Dermis microvascular lymphatic vessel endothelial cell (primary cell): ENCODE data around the gene DYNC2LI1. TPM values are rescaled to one million over a fixed set of nuclear protein-coding genes. Genes with fewer than 3 reads are reported as not detected.
A peak's percentile ranks its signal among the peaks of the same experiment; 100 is the strongest.

Experiments used
- DNase-seq, 2 donors: peaks; one replicate each; pipeline versions ENCODE4 v3.0.0 to v3.0.0-alpha.2; 2010; ENCODE audit warnings: low read depth in 2 of 2
- total RNA-seq: library from RNA; depleted of rRNA; stranded (reverse); fragments of >200 nt; gene quantifications from 2 replicates; pipeline ENCODE4 v1.2.1, GENCODE V29; 2014

Gene DYNC2LI1
- total RNA-seq, 1 donor from 2014 or later = 6.9 TPM

DNA sequence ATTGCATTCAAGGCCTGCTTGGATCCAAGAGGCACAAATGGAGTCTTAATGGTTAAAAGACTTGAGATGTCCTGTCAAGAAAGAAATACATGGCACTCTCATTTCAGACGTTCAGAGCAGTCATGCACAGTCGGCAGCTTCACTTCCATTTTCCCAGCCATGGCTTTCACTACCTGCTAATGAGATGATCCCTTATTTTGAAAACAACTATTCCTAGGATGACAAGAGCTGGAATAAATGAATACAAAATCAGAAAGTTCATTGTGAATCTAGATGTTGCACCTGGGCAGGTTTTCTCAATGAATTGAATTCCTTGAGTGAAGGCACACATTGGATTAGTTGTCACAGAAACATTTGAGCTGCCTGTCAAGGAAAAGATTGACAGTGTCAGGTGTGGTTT lies 39.1 kb downstream of the DYNC2LI1 start:
- no peak for DNase-seq

DNA sequence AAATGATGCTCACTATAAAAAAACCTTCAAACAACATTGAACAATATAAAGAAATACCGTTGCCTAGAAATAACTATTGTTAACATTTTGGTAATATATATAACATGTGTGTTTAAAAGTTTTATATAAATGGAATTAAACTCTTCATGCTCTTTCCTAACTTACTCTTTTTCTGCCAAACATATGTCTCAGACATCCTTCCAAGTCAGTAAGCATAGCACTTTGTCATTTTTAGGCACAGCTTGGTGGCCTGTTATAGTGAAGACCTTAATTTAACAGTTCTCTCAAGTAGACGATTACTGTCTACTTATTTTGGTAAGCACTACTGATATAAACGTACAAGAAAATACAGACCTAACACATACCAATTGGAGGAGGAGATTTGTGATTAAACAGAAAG lies 40.9 kb downstream of the DYNC2LI1 start:
- no peak for DNase-seq

DNA sequence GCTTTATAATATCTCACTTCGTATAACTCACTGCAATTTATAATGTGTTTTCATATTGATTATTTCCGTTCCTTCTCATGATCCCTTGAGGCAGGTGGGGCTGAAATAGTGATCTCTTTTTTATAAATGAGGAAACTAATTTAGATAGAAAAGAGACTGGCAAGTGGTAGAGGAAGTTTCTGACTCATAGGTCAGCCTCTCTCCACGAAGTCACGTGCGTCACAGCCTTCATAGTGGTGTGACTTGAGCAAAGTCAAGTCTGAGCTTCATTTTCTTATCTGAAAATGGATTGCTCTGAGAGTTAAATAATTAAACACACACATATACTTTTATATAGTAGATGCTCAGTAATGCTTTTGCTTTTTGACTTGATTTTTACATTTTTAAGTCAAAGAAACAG lies 44.9 kb downstream of the DYNC2LI1 start:
- peak in 1 of 2 donors; percentile 63 for DNase-seq

DNA sequence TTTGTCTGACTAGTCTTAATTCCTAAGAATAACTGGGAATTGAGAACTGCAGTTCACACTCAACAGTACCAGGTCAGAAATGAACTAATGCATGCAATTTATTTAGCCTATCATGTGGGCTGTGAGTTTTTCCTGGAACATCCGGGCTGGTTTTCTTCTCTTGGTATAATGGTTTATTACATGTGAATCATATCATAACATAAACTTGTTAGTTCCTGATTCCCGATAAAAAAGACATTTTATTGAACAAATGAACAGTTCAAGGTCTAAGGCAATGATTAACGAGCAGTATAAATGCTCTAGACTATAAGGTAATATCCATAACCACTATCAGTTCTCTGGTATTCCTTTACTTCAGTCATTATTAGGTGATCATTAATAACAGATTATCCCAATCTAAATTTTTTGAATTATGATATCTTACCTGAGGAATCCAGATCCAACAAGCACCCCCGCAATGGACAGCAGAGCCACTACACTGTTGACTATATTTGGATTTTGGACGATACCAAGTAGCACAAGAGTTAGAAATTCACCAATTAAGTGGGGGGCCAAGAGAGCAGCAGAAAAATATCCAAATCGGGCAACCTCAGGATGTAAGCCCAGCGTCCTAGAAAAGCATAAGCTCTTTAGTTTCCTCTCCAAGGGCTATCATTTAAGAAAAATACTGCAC lies 45.8 kb downstream of the DYNC2LI1 start:
- DNase-seq = no peak

DNA sequence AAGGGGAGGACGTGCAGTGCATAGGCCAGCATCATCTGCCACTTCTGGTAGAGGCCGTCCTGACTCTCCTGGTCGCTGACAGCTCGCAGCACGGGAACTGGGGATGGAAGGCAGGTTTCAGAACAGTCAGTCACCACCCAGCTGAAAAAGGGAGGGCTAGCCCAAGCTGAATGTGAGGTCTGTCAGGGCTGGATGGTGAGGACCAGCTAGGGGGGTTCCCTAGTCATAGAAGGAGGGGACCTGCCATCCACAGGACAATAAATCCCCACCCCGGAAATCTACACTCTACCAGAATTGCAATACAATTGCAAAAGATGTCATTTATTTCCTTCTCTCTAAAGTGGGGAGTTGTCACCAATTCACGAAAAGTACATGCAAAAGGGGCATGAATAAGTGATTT lies 49.0 kb downstream of the DYNC2LI1 start:
- DNase-seq = no peak

DNA sequence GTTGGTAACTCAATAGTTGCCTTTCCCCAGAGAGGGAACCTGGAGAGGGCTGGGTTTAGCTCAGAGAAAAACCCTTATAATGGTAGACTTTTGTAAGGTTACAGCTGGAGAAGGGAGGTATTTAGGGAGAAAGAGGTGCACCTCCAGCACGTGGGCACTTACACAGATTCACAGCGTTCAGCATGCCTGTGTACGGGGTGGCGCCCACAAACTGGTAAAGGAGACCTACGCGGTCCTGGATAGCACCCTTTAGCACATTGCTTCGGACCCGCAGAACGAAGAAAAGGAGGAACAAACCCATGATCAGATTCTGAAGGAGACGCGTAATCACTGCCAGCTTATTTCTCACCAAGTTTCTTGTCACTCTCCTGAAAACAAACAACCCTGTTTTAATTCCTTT lies 49.9 kb downstream of the DYNC2LI1 start:
- DNase-seq = no peak

DNA sequence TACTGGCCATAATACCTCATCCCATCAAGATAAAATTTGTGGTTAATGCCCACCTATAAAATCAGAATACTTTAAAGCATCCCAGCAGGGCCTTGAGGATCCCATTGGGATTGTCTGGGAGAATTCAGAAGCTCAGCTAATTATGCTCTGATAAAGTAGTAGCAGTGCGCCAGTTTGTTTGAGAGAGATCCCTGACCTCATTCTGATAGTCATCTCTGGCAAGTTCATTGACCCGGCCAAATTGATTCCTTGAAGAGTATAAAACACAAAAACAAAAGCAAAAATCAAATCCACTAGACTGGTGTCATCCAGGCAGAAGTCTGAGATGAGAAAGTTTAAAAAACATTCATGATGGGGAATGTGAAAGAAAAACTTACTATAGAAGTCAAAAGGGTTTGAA lies 50.7 kb downstream of the DYNC2LI1 start:
- DNase-seq = no peak

DNA sequence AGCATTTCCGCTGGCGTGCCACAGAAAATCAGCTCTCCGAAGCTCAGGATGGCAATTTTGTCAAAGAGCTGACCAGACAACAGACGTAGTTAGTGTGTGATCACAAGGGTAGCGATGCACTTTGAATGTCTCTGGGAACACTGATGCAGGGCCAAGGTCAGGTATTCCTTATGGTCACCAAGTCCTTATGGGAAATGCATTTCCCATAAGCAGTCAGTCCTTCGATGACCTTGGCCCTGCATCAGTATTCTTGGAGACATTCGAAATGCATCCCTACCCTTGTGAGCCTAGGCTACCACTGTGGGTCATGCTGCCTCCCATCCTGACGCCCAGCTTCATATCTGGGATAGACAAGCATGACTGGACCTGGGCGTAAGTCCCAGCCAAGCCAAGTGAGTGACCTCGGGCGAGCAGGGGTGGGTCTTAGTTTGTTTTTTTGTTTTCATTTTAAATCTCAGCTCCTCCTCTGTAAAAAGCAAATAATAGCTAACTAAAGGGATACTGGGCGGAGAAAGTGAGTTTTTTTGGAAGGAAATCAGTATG lies 51.2 kb downstream of the DYNC2LI1 start:
- no peak for DNase-seq

DNA sequence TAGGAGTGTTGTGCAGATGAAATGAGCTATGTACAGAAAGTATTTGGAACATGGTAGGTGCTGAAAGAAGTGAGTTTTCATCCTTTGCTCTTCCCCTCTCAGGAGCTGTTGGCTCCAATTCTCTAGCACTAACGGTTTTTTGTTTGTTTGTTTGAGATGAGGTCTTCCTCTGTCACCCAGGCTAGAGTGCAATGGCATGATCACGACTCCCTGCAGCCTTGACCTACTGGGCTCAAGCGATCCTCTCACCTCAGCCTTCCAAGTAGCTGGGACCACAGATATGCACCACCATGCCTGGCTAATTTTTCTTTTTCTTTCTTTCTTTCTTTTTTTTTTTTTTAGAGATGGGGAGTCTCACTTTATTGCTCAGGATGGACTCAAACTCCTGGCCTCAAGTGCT lies 52.0 kb downstream of the DYNC2LI1 start:
- no peak for DNase-seq

DNA sequence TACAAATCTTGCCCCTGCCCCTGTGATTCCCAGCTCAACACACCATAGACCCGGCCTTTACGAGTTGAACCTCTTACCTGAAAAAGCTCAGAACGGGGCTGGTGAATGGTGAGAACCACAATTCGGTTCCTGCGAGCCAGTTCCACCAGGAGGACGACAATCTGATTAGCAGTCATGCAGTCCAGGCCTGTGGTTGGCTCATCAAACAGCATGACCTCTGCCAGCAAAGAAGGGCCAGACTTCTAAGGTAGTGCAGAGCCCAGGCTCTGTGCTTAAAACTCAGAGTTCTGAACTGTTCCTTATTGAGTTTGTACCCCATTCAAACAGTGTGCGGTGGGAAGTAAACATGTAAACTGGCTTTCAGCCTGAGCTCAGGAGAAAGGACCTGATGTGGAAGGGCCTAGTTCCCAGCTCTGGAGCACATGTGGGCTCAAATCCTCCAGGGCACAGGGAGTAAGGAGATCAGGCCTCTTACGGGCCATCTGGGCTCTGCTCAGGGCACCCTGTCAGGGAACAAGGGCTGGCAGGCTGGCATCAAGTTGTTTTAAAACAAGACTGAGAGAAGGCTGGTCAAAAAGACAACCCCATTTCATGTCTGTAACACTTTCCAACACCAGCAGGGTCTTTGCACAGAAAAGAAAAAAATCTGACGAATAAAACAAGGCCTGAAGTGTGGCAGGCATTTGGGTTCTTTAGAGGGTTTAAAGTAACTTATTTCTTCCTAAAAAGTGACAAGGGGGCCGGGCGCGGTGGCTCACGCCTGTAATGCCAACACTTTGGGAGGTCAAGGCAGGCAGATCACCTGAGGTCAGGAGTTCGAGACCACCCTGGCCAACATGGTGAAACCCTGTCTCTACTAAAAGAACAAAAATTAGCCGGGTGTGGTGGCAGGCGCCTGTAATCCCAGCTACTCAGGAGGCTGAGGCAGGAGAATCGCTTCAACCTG lies 52.7 kb downstream of the DYNC2LI1 start:
- DNase-seq = no peak

DNA sequence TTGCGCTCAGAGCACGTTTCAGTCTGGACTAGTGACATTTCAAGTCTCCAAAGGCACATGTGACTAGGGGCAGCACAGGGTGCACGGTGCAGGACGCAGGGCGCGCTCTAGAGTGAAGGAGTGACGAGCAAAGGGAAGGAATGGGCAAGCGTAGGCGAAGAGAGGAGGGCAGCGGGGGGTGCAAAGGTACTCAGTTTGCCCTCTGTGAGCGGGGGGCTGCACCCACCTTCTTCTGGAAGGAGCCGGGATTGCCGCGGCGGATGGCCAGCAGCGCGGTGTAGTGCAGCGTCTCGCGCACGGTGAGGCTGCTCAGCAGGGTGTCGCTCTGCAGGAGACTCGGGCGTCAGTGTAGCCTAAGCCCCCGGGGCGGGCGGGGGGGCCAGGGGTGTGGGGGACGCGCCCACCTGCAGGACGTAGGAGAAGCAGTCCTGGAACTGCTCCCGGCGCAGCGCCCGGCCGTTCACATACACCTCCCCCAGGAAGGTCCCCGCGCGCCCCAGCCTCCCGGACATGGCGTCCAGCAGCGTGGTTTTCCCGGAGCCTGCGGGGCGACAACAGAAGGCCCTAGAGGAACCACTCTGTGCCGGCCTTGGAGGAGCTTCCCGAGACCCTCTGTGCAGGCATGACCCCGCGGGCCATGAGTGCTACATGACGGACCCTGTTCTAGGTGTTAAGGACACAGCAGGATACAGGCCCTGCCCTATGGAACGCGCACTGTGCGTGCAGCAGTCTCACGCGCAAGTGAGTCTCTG lies 57.9 kb downstream of the DYNC2LI1 start:
- no peak for DNase-seq

DNA sequence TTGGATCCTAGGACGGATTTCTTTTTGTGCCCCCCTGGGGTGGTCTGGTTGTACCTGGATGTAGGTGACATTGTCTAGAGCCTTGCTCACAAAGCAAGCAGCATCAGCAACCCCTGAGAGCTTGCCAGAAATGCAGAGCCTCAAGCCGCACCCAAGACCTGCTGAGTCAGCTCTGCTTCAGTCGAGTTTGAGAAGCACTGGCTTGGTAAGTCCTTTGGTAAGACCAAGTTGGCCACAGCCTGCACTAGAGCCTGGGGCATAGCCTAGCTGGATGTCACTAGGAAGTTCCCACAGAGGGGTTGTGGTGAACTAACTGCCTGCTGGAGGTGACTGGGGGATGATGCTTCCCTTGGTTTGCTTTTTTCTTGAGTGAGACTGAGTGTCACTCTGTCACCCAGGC lies 58.6 kb downstream of the DYNC2LI1 start:
- DNase-seq = no peak

DNA sequence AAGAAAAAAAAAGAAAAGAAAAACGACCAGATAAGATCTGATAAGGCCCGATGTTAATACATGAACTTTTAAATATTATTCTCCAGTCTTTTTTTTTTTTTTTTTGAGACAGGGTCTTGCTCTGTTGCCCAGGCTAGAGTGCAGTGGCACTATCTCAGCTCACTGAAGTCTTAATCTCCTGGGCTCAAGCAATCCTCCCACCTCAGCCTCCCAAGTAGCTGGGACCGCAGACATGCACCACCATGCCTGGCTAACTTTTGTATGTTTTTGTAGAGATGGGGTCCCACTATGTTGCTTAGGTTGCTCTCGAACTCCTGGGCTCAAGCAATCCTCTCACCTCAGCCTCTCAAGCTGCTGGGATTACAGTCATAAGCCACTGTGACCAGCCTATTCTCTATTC lies 63.2 kb downstream of the DYNC2LI1 start:
- no peak for DNase-seq

DNA sequence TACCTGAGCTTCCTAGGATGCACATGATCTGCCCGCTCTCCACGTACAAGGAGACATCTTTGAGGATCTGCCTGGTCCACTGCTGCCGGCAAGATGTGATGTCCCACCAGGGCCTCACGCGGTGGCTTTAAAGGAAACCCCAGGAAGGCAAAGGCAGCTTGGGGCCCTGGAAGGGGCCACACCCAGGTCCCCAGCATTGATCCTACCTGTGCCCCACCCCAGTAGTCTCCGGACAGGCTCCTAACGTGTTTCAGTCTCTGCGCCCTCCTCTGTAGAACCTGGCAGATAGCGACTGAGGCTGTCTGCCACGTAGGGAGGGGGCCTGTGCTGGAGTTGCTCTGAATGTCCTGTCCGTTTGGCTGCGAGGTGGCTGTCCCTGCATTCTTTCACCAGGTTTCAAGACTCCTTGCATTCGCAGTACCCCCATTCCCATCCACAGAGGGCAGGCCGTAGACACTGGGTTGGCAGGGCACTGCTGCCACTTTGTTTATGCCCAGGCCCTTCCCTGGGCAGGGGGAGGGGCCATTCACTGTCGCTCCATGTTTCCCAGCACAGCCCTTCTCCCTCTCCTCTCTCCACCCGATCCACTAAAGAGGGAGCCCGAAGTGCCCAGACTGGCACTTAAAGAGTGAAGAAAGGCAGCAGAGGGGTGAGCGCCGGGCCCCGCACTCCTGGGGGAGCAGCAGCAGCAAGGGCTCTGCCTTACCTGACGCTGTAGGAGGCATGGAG lies 64.2 kb downstream of the DYNC2LI1 start:
- DNase-seq = no peak

DNA sequence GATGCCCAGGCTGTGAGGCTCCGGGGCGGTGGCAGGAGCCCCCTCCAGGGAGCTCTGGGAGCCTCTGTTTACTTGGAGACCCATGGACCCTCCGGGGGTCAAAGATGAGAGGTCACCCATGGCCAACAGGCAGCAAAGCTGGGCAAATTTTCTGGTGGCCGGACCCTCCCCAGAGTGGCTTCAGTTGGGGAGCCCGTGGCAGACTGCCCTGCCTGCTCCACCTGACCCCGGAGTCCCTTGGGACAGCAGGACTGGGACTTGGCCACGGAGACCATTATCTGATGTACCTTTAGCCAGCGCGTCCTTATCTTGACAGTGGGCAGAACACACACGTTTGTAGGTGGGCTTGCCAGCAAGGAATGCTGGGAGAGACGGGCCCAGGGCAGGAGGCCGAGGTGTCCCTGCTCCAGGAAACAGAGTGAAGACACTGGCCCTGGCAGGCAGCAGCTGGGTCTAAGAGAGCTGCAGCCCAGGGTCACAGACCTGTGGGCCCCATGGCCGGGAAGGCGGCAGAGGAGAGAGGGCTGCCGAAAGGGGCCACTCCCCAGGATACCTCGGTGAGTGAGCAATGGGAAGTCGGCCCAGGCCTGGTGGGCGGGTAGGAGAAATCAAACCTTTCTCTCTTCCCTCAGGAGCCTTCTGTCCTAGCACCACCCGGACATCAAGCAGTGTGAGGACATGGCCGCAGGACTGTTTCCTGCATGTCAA lies 64.9 kb downstream of the DYNC2LI1 start, which contains the start of the genes ABCG5 and ABCG8:
Gene ABCG5, minus strand, starts transcription at position 280 of the 708 bp plus-strand sequence. Its CDS starts 160 bp downstream, at position 120.
Gene ABCG8, plus strand, starts transcription at position 412 of the 708 bp plus-strand sequence. Its CDS starts 83 bp downstream, at position 495.
- DNase-seq = no peak

DNA sequence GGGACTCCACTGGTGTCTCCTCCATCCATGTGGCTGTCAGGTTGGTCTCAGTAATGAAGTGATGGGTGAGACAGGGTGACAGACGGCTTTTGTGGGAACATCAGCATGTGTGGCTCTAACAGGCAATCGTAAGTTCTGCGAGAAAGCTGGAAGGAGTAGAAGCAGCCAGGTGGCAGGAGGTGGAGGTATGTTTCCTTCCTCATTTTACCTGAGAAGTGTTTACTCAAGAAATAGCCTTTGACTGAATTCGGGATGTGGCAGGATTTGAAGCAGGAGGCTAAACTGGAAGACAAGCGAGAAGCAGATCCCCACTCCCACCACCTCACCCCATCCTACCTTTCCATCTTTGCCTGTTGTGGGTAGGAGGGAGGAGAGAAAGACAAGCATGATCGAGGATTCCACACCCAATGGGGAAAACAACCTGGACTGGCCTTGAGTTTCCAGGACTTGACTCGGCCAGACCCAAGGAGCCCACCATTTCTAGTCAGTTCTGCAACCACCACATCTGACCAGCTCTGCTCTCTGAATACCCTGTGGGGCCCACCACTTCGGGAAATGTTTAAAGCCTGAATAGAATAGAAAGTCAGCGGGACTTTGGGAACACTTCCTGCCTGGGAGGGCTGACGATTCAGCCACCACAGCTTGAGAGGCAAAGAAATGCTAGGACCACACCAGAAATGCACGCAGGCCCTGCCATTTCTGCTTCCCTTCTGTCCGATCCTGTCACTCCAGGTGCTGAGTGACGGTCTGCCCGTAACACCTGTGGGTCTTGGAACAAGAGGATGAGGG lies 66.1 kb downstream of the DYNC2LI1 start:
- no peak for DNase-seq

DNA sequence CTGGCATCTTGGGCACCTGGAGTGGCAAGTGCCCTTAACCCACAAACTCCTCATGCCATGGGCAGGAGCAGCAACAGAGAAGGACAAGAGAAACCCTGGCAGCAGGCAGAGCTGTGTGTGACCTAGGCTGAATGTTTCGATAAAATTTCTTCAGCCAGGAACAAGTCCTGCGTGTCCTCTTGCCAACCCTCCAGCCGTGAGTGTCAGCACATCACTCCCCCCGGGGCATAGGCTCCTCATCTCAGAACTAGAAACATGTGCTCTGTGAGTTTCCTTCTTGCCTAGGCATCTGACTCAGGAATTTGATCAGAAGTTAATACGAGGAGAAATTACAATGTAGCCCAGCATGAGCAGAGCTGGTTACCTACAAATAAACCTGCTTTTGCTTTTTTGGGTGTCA lies 67.1 kb downstream of the DYNC2LI1 start:
- DNase-seq = no peak

DNA sequence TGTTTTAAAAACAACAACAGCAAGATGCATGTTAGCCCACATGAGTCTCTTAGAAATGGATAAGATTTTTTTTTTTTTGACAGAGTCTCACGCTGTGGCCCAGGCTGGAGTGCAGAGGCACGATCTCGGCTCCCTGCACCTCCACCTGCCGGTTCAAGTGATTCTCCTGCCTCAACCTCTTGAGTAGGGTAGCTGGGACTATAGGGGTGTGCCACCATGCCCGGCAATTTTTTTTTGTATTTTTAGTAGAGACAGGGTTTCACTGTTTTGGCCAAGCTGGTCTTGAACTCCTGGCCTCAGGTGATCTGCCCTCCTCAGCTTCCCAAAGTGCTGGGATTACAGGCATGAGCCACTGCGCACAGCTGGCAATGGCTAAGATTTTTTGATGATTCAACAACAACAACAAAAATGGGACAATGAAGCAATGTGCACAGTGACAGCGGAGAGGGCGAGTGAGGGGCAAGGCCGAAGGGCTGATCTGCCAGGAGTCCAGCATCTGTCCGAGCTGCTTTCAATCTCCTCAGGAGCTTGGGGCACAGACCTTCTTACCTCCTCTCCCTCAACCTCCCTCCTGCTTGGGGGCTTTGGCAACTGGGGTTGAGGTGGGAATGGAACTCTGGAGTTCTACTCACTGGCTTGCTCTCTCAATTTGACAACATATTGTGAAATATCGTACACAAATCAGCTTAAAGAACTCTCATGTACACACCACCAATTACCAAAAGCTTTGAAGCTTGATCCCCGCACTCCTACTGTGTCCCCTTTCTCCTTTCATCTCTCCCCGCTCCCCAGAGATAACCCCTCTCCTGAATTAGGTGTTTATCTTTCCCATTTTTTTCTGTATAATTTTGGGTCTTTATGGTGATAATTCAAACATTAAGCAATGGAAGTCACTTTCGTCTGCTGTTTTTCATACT lies 68.4 kb downstream of the DYNC2LI1 start:
- no peak for DNase-seq
